SIG-M5 treated with dmso at 0.1 percent for 504 hours (cell line): ENCODE results near the gene LRRIQ4.

Source experiments
- DNase-seq: peaks from one replicate; lab custom pipeline; 2025; ENCODE audit not compliant: unreplicated experiment; lab: John Stamatoyannopoulos, UW

The LRRIQ4 gene

GRCh38 chr3:169850618-169851017 is 37.9 kb downstream of the LRRIQ4 start:
- DNase-seq = no peak

DNA sequence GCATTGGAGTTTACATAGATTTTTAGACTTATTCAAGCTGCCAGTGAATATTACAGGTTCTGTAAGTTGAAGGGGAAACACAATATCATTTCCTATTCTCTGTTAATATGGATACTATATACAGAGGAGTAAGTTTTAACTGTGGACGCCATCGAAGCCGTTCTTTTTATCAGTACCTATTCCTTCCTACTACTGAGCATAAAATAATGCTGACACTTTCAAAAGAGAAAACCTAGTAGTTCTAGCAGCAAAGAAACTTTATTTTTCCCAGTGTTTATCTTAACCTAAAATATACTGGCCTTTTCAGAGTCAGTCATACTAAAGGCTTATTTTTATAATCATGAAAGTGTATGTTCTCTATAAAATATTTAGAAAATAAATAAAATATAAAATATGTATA is 42.8 kb downstream of the LRRIQ4 start:
- DNase-seq = no peak

DNA sequence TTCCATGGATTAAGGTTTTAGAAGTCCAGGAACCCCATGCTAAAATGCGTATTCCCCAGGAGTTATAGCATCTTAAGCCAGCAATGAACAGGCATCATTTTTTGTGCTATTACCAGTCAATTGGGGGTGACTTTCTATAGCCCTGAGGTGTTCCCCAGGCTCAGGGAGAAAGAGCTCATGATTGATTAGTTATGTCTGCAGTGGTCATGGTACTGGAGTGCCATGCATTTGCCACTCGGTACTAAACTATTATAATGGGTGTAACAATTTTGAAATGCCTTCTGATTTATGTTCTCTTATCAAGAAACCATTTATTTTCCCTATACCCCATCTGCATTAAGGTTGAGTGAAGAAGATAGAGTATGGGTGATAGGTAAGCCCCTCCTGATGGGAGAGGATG is 45.1 kb downstream of the LRRIQ4 start:
- no peak for DNase-seq

- no peak for DNase-seq
Observed at GRCh38 chr3:169861871-169862270, 49.2 kb downstream of the LRRIQ4 start.

GRCh38 chr3:169863458-169863899 is 50.8 kb downstream of the LRRIQ4 start:
- DNase-seq = peak; percentile 84

GRCh38 chr3:169864270-169864669 is 51.6 kb downstream of the LRRIQ4 start:
- DNase-seq = no peak

- peak; percentile 78 for DNase-seq
Observed at GRCh38 chr3:169865176-169865767, 52.6 kb downstream of the LRRIQ4 start.

DNA sequence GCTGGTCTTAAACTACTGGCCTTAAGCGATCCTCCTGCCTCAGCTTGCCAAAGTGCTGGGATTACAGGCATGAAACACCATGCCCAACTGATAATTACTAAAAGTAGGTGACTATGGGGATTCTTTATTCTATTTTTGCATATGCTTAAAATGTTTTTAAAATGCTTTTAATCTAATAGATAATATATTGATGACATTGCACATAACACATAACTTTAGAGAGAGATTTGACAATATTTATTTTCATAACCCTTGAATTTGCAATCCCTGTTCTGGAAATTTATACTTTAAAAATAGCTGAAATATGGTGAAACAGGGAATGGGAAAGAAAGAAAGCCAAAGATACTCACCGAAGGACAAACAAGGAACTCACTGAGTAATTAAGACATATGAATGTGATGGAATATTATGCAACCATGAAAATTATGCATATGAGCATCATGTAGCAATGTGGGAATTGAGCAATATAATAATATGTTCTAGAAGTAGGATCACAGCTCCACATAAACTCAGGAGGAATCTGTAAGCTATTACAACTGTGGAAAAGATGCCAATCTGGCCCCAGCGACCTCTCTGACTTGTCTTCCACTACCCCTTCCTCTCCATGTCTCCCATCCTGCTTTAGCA is 55.0 kb downstream of the LRRIQ4 start:
- DNase-seq = no peak

- no peak for DNase-seq
Observed at GRCh38 chr3:169868369-169868768, 55.7 kb downstream of the LRRIQ4 start.

- DNase-seq = no peak
Observed at GRCh38 chr3:169869484-169870220, 57.0 kb downstream of the LRRIQ4 start, which contains the start of gene LRRC31. TSS of gene LRRC31 (minus strand) at chr3:169869935. CDS start at chr3:169869807, 128 bp downstream.

GRCh38 chr3:169871129-169871886 is 58.6 kb downstream of the LRRIQ4 start:
- DNase-seq = no peak

- no peak for DNase-seq
Observed at GRCh38 chr3:169879013-169879557, 66.4 kb downstream of the LRRIQ4 start.

DNA sequence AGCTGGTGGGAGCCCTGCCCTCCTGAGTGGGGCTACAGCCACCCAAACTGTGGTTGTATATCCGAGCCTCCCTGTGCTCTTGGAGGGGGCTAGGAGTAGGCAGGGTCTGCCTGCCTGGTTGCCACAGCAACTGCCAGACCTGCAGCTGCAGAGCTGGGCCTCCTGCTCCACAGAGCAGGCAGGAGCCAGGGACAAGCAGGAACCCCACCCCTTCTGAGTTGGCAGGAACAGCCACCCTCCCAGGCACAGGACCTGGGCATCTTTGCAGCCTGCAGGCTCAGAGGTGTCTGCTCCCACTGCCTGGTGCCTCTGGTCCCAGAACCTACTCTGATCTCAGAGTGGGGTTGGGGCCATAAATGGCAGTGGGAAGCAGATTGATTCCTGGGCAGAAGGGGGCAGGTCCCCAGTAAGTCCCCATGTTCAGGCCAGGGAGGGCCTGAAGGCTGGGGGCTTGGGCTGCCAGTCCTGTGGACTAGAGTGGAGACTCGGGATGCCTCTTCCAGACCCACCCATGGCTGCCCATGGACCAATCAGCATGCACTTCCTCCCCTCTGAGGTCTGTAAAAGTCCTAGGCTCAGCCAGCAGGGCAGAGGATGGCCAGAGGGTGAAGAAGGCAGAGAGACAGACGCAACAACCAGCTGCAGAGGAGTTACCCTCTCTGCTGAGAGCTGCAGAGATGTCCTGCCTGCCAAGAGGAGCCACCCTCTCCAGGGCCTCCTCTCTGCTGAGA is 67.3 kb downstream of the LRRIQ4 start:
- DNase-seq = no peak

GRCh38 chr3:169880576-169881250 is 68.0 kb downstream of the LRRIQ4 start:
- DNase-seq = no peak

DNA sequence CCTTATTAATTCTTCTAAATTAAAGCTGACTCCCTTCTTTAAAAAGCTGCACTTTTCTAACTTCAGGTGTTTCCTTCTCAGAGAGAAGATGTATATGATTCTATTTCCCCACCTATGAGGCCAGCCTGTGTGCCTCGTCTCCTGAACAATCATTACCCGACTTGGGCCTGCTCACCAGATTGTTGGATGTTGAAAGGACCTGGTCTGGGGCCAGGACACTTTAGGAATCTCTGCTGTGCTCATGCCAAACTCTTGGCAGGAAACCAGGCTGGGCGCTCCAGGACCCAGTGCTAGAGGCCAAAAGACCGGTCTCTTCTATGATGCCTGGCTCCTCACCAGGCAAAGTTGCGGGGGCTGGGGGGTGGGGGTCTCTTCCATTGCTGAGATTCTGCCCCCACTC is 74.0 kb downstream of the LRRIQ4 start:
- no peak for DNase-seq
